ENCODE measurements around the gene RAB22A.

DNA sequence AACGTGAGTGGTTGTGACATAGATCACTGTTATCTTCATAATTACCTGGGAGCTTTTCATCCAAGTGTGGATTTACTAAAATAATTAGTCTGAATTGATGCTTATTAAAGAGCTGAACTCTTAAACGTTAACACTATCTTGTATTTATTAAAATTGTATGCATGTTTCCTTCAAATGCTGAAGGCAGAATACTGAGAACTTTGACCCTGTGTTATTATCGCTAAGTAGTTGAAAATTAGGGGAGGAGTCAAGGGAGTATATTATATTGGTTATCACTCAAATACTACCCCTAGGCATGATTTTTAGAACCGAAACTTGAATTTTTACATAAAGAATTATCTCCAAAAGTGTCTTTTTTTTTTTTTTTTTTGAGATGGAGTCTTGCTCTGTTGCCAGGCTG, 85.3 kb downstream of the RAB22A start:
- TF ChIP-seq, protein P1, sequence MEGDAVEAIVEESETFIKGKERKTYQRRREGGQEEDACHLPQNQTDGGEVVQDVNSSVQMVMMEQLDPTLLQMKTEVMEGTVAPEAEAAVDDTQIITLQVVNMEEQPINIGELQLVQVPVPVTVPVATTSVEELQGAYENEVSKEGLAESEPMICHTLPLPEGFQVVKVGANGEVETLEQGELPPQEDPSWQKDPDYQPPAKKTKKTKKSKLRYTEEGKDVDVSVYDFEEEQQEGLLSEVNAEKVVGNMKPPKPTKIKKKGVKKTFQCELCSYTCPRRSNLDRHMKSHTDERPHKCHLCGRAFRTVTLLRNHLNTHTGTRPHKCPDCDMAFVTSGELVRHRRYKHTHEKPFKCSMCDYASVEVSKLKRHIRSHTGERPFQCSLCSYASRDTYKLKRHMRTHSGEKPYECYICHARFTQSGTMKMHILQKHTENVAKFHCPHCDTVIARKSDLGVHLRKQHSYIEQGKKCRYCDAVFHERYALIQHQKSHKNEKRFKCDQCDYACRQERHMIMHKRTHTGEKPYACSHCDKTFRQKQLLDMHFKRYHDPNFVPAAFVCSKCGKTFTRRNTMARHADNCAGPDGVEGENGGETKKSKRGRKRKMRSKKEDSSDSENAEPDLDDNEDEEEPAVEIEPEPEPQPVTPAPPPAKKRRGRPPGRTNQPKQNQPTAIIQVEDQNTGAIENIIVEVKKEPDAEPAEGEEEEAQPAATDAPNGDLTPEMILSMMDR (conservative IDR thresholded peaks at IDR 0.05 in 1 of 2, IDR thresholded peaks at IDR 0.05 in 1 of 2; ENCODE audit: low read depth in 1 of 2, low read length in 2 of 2), result no peak
- no peak for TF ChIP-seq EZH2 (IDR thresholded peaks at IDR 0.05; ENCODE audit: low read length, missing control alignments)
